HG02943 (cell line): ENCODE results near the gene STAM.

Experiments used
- ATAC-seq: cut with Tn5 transposase; IDR thresholded peaks from one replicate; pipeline ENCODE4 v1.9.1; 2021; ENCODE audit warnings: mild to moderate bottlenecking, low read depth, moderate library complexity; ENCODE audit not compliant: unreplicated experiment

Gene STAM

DNA sequence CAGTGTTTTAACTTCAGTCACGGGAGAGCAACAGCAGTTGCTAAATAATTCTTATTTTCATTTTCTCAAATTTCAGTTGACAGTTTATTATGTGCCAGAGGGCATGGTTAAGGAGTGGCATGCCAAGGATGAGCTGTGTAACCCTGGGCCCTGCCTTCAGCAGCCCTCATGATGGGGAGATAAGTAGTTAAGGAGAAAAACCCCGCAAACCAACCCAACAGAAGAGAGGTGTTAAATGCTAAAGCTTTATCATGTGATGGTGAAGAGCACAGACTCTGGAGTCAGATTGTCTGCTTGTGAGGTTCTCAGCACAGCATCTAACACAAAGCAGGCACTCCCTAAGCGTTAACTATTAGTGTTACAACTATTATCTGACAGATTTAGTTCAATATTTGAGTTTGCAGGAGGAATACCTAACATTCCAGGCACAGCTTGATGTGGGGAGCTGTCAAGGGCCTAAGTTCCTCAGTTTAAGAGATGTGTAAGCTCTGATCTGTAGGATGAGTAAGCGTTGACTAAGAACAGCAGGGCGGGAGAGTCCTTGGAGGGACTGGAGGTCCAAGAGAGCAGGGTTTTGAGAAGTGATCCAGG, 29.6 kb downstream of the STAM start:
- ATAC-seq, result no peak

DNA sequence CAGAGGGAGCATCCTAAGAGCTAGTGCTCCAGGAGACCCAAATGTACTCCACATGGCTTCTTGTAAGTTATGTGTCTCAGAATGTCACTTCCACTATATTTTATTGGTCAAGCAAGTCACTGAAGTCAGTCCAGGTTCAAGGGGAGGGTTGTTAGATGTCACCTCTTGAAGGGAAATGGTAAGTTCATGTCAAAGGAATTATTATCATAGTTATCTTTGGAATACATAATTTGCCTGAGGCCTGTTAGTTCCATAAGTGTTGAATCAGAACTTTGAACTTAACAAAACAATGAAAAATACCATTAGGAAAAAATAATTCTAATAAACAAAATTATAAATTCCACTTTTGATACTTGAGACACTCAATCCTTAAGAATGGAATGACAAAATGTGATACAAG, 30.6 kb downstream of the STAM start:
- no peak for ATAC-seq

DNA sequence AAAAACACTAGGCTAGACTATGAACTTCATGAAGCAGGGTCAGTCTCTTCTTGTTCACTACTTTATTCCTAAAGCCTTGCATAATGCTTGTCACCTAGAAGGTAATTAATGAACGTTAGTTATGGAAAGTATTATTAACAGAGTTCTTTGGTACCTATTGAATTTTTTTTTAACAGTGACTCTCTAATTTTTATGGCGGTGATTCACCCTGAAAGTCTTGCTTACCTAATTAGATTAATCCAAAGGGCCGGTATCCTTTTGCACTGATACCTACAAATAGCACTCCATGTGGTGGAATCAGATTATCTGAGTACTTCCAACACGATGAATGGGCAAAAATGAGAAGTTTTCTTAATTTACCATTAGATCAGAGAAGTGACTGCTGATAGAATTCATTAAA, 31.7 kb downstream of the STAM start:
- no peak for ATAC-seq

DNA sequence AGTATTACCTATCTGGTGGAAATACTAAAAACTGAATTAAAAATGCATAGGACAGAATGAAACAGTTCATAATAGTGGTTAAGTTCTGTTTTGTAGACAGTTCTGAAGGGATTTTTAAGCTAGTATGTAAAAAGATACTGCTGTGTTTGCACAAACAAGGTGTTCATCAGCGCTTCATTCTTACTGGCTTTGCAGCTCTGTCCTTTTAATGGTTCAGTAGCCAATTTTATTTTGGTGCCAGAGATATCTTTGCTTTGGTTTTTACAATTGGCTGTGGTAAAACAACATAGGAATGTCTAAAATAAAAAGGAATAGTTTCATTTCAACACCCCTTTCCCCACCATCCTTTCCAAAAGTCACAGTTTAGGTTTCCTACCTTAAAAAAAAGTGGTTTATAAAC, 33.0 kb downstream of the STAM start:
- no peak for ATAC-seq

DNA sequence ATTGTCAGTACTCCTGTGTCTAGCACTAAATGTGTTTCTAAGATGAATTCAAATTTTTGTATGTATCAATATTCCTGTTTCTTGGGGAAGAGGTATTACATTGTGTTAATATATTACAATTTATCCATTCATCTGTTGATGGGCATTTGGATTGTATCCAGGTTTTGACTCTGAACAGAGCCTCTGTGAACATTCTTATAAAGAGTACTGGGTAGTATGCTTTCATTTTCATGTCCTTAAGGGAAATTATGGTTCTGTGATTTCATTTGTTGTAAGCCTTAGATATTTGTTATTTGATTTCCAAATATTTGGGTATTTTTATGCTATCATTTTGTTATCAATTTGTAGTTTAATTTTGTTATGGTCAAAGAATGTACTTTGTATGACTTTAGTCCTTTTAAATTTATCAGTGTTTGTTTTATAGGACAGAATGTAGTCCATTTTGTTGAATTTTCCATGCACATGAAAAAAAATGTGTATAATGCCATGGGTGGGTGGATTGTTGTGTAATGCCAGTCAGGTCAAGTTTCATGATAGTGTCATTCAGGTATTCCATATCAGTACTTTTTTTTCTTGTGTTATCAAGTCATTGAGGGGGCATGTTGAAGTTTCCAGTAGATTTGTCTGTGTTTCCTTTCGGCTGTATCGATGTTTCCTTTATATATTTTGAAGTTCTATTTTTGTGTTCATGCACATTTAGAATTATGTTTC, 38.4 kb downstream of the STAM start:
- no peak for ATAC-seq

DNA sequence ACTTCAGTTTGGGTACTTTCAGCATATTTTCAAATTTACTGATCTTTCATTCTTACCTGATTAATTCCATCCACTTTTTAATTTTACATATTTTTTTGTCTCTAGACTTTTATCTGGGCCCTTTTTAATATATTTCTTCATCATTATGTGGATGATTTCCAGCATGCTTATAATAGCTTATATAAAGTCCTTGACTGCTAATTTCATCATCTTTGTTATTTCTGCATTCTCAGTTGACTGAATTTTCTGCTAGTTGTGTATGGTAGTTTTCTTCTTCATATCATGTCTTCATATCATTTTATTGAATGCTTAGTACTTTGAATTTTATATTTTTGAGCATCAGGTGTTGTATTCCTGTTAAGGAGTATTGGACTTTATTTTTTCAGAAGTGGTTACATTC, 39.6 kb downstream of the STAM start:
- ATAC-seq, result no peak

DNA sequence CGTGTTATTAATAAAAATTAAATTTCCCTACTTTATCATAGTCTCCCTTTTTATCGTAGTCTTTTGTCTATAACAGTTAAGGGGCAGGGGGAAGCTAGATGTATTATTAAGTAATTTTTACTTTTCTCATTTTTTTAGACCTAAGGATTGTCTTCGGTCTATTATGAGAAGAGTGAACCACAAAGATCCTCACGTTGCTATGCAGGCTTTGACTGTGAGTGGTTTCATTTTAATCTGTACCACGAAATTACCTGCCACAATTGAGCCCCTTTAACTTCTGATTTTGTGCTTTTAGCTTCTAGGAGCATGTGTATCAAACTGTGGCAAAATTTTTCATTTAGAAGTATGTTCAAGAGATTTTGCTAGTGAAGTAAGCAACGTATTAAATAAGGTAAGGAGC, 40.6 kb downstream of the STAM start:
- ATAC-seq, result no peak

DNA sequence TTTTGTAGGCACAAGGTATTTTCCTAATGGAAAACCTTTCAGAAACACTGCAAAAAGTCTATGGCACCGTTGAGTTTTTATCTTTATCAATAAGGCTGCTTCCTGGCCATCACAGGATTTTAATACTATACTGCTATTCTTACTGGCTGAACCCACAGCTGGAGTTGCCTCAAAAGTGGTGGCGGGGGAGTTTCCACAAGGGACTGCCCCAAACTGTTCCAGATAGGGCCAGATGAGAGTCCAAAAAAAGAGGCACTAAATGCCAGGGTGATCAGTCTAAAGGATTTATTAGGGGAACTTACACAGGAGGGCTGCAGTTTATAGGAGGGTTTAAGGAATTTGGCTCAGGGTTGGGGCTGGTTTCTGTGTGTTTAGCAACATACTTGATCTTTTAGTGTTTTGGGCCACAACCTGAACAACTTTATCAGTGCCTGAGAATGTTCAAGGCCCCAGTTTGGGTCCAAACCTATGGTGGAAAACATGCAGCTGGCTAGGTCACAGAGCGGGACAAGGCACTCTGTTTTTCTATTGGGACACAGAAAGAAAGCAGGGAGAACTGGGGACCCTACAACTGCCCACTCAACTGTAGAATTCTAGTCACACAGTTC, 41.4 kb downstream of the STAM start:
- peak; percentile 58 for ATAC-seq

DNA sequence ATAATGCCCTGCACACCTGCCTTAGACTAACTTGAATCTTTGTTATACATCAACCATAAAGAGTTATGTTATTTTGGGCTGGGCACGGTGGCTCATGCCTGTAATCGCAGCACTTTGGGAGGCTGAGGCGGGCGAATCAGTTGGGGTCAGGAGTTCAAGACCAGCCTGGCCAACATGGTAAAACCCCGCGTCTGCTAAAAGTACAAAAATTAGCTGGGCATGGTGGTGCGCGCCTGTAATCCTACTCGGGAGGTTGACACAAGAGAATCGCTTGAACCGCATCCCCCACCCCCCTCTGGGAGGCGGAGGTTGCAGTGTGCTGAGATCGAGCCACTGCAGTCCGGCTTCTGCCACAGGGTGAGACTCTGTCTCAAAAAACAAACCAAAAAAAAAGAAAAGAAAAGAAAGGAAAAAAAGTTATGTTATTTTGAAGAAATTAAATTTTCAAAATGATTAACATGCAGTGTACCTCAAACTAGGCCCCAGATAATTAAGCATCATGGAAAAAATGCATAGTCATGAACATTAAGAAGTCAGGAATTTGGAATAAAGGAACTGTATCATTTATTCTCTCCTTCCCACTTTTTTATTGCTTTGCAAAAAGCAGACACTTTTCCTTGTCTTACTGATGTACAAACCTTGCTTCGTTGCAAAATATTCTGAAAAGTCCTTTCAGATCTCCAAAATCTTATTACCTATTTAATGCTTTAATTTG, 43.3 kb downstream of the STAM start:
- no peak for ATAC-seq

DNA sequence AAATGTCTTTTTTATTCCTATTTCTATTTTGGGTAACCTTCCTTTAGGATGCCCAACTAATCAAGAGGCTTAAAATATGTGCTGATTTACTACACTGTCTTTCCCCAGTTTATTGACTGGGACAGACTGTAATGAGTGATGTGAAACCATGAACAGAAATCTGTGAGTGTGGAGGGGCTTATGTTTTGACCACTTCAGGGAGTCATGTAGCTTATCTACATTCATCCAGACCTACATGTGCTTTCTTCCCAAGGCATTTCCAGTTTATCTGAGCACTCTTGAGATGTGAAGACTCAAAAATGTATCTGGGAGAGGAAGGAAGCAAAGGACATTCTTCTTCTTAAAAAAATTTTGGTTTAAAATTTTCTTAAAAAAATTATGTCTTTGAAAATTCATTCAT, 45.2 kb downstream of the STAM start:
- no peak for ATAC-seq

DNA sequence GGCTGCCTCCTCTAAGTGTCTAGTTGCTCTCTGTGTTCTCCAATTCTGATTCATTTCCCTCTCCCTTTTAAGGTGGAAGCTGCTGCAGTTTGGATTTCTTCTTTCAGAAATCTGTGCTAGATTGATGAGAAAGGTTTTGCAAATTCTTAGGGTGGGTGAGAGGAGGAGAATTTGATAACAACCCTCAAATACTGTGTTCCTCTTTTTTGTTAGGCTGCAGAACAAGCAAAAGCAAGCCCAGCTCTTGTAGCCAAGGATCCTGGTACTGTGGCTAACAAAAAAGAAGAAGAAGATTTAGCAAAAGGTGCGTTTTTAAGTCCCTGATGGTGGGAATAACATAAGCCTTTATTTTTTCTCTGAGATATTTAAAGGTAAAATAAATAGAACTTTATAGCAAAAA, 49.1 kb downstream of the STAM start:
- no peak for ATAC-seq

DNA sequence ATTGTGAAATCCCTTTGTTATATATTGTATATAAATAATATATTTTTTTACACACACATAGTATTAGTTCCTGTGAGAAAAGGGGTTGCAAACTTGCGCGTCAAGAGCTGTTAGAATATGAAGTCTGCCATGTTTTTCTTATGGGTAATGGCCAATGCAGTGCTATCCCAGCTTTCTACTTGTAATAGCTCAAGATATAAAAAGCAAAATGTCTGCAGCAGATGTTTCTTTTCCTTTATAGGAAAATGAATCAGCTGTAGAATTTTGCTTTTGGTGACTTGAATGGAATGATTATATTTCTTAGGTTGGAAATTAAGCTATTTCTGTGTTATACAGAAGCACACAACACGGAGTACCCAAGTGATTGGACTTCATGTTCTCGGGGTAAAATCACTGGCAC, 54.7 kb downstream of the STAM start:
- no peak for ATAC-seq

DNA sequence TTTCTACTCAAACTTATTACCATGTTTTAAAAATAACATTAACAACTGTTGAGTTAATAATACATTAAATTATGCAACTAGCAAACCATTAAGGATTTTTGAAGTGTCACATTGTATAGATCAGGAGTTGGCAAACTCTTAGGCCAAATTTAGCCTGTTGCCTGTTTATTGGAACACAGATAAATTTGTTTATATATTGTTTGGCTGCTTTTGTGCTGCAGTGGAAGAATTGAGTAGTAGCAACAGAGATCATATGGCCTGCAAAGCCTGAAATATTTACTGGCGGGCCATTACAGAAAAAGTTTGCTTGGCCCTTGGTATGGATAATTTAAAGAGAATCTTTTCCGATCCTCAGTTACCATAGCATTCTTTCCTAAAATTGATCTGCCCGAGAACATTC, 57.4 kb downstream of the STAM start:
- ATAC-seq, result no peak

DNA sequence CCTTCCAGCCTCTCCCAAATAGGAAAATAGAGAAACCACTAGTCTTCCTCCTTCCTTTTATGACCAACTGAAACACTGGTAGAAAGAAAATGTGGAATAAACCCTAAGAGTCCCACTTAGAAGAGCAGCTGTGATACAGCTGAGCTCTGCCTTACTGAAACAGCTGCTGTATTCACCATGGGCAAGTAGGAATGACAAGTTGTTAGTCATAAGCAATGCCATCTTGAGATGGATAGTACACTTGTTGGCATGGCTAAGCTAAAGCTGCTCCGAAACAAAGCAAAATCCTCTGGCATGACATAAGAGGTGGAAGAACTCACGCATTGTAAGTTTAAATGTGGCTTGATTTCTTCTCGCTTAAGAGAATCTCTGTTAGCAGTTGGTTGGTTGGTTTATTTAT, 59.8 kb downstream of the STAM start:
- no peak for ATAC-seq

DNA sequence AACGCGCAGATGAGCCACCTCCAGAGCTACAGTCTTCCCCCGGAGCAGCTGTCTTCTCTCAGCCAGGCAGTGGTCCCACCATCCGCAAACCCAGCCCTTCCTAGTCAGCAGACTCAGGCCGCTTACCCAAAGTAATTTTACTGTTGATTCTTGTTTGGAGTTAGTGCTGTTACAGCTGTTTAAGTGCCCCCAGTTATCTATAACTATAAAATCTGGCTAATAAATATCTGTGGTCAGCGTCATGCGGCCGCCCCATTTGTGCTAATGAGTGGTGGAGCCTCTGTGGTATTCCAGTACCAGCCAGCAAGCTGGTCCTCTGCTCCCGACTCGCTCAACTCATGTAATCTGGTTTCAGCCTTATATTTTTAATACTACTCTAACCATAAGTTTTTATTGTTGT, 64.9 kb downstream of the STAM start:
- ATAC-seq, result no peak

DNA sequence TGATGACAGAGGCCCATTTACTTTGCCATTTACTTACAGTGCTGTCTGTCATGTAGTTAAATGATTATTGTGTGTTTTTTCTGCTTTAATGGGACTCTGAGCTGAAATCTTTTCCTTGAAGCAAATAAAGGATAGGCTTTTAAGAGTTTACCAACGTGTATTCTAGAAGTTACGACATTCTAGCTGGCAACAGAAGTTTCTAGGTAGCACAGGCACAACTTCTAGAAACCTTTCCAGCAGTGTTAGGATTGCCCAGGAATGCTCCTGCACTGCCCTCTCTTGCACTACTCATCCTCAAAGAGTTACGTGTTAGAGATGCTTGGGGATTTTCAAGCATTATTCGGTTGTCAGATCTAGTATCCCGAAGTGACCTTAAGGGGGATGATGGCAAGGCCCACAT, 65.5 kb downstream of the STAM start:
- ATAC-seq, result no peak

DNA sequence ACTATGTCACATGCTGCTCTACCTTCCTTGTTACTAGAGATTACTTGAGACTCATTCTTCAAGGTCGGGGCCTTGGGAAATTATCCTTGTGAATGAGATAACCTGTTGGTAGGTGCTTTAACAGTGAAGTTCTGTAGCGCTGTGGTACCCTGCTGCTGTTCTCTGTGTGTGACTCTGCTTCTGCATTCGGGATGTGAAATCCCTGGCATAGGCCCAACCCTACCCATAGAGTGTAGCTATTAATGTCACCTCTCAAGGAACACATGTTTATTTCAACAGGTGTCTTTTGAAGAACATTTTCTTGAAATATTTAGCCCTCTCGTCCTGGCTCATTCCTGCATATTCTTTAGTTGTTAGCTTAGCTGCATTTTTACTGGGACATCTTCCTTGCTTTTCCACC, 66.2 kb downstream of the STAM start:
- ATAC-seq, result no peak

DNA sequence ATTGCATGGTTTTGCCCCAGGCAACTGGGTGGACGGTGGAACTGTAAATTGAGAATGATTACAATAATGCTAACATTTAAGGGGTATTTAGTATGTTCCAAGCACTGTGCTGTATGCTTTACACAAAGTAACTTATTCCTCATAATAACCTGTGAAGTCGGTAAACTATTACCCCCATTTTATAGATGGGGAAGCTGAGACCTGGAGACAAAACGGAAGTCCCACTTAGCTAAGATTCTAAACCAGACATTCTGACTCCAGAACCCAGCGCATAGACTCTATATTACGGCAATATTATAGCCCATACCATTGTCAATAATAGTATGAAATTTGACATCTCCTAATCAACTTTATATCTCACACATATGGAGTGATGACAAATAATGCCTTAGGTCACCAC, 68.1 kb downstream of the STAM start:
- no peak for ATAC-seq

DNA sequence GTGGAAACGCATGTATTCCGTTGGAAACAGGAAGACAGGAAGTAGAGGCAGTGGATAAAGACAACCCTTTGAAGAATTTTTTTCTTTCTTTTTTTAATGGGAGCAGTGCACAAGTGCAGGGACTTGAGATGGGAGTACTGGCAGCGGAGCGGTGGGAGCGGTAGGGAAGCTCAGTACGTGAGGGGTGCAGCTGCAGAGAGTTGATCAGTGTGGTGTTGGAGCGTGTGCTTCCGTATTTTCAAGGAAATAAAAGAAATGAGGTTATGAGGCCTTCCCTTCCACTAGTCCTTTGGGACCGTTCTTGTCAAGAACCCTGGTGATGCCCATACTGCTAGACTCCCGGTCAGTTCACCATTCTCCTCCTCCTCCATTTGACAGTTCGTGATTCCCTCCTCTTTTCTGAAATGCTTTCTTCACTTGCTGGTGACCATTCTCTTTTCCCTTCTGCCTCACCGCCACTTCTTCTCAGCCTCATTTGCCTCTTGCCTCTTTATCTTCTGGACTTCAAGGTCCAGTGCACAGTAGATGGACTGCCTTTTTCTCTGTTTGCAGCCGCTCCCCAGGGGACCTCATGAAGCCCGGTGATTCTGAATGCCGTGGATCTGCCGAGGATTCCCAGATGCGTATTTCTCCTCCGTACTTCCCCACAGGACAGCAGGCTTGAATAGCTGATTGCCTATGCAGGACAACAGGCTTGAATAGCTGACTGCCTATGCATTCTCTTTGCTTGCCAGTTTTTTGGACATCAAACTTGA, 68.9 kb downstream of the STAM start:
- ATAC-seq, result no peak

DNA sequence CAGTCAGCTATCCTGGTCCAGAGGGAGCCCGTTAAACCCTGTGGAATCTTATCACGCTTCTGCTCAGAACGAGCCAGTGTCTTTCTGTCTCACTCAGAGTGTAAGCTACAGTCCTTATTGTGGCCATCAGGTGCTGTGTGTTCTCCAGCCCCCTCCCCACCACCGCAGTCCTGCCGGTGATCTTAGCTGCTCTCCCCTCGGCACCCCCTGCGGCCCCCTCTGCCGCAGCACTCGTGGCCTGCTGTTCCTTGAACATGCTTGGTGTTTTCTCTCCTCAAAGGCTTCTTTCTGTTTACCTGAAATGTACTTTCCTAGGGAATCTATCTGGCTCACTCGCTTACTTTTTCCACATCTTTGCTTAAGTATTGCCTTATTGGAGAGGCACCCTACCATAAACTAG, 69.8 kb downstream of the STAM start:
- ATAC-seq, result no peak

DNA sequence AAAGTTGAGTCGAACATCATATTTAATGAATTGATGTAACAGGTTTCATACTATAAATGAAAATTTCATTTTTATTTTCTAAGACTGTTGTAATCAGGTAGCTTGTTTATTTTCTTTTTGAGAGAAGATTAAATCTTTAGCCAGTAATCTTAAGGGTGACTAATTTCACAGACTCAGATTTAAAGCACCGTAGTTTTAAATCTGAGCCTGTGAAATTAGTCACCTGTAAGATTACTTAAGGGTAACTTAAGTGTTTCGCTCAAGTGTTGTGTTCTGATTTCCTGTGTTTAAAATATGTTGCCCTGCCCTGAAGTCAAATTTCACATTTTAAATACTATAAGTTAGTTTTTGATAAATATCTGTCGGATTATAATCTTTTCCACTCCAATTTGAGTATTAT, 72.2 kb downstream of the STAM start:
- ATAC-seq, result no peak
